ENCODE results near the gene AOPEP.

AOPEP gene

DNA sequence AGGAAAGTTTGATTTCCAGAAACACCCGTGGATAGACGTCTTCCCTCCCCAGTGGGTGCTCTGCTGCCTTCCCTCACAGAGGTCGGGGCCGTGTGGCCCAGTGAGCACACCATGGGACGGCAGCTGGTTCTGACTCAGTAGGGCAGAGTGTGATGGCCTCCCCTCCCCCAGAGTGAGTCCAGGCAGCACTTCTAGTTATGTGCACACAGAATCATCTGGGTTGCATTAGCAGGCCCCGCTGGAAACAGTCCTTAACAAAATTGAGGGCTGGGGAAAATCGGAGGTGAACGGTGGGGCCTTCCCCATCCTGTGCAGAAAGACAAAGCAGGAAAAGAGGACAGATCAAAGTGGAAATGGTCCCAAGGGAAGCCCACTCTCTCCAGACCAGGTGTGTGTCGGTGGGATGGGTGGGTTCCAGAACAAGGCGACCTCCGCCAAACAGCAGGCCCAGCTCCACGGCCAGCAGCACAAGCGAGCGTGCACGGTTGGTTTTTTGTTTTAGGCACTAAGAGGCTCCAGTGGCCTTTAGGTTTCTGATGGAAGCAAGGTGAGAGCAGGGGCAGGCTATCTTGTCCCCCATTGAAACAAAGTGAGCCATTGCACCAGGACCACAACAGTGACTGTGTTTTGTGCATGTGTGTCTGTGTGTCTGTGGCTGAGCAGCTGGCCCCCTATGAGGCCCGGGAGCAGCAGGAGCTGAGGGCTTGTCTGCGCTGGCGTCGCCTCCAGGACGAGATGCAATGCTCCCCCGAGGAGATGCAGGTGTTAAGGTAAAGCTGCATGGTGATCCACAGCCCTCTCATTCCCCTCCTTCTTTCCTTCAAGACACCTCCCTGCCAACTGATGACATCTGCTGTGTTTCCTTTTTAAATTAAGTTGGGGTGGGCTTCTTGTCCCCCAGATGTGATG is 201.5 kb downstream of the AOPEP start:
- H3K9ac ChIP-seq (ENCODE audit: low read depth, low read length): no peak overlapping the region
- H3K36me3 ChIP-seq (ENCODE audit: control insufficient read depth, insufficient read depth, low read length): no peaks in the 10 kb centered on the region
- H3K27ac ChIP-seq (ENCODE audit: low read depth, low read length): no peak overlapping the region
- no peaks in the 10 kb centered on the region for H3K9me3 ChIP-seq (ENCODE audit: control insufficient read depth, insufficient read depth, low read length)
- no peaks in the 10 kb centered on the region for H3K27me3 ChIP-seq (ENCODE audit: control insufficient read depth, insufficient read depth, low read length)
- H3K4me1 ChIP-seq (ENCODE audit: control insufficient read depth, insufficient read depth, low read length): no peaks in the 10 kb centered on the region
- H3K4me3 ChIP-seq (ENCODE audit: low read depth, low read length): no peak overlapping the region

DNA sequence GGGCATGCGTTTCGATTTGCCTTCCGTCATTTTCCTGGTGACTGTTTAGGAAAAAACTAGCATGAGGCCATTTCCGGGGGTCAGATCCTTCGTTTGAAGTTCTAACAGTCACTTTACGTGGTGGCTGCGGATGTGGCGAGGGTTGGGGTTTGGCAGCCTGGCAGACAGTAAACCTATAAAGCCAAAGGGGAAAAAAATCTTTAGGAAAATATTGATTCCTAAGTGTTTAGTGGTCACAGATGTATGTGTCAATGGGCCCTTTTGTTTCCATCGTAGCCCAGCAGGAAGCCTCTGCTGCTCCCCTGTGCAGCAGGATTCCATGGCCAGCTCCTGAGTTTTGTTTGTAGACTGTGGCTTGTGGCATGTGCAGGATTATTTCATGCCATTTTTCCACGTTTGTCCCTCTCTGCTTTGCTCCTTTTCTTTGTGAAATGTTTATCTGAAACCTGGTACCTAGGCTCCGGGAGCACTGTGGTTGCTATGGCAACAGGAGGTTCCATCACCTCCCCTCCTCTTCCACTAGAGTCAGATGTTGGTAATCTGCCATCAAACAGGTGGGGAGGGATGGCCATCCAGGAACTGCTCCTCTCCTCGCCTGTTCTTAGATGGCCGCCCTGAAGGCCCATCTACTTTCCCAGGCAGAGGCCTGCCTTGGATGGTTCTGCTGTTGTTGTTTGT is 202.3 kb downstream of the AOPEP start:
- no peak overlapping the region for H3K4me3 ChIP-seq (ENCODE audit: low read depth, low read length)
- no peak overlapping the region for H3K27ac ChIP-seq (ENCODE audit: low read depth, low read length)
- H3K9me3 ChIP-seq (ENCODE audit: control insufficient read depth, insufficient read depth, low read length): no peaks in the 10 kb centered on the region
- no peaks in the 10 kb centered on the region for H3K4me1 ChIP-seq (ENCODE audit: control insufficient read depth, insufficient read depth, low read length)
- H3K27me3 ChIP-seq (ENCODE audit: control insufficient read depth, insufficient read depth, low read length): no peaks in the 10 kb centered on the region
- H3K9ac ChIP-seq (ENCODE audit: low read depth, low read length): no peak overlapping the region
- H3K36me3 ChIP-seq (ENCODE audit: control insufficient read depth, insufficient read depth, low read length): no peaks in the 10 kb centered on the region

DNA sequence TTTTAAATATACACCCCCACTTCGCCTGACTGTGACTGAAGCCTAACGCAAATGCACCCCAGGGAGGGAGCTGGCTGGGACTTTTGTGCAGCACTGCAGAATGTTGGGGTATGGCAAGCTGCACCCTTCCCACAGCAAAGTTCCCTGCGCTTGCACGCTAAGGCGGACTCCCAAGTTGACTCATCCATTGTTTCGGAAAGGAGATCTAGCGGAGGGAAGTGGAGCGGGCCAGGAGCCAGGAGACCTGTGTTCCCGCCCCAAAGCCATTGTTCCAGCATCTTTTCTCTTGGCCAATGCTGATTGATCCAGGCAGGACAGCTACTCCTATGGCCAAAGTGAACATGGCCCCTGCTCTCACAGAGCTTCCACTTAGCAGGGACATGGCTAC is 202.9 kb downstream of the AOPEP start:
- Histone ChIP-seq H3K27ac (ENCODE audit: low read depth, low read length) (no peak overlapping the region), H3K36me3 (ENCODE audit: control insufficient read depth, insufficient read depth, low read length) (no peaks in the 10 kb centered on the region)

DNA sequence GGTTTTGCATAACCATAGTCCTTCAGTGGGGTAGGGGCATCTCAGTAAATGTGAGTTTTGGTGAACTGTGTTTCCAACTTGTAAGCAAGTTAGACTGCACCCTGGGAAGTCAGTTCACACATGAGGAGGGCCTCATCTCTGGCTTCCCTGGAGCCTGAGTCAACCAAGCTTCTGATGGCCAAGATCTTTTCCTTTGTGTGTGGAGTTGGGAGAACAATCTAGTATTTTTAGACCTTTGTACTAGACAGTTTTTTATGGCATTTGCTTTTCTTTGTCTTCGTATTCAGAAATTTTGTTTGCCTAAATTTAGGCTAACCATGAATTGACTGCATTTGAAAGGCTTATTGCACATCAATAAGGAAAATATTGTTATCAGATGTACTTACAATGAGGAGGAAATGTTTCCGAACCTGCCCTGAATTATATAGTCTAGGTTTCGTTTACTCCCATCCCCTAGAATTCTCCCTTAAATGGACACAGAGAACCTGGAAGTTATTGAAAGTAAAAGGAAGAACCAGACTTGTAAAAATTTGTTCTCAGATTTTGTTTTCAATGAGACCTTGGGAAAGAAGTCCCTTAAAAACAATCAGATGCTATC is 204.6 kb downstream of the AOPEP start:
- Histone ChIP-seq H3K4me3 (ENCODE audit: low read depth, low read length) (no peak overlapping the region), H3K27ac (ENCODE audit: low read depth, low read length) (no peak overlapping the region), H3K9ac (ENCODE audit: low read depth, low read length) (no peak overlapping the region), H3K36me3 (ENCODE audit: control insufficient read depth, insufficient read depth, low read length) (no peaks in the 10 kb centered on the region), H3K27me3 (ENCODE audit: control insufficient read depth, insufficient read depth, low read length) (no peaks in the 10 kb centered on the region), H3K4me1 (ENCODE audit: control insufficient read depth, insufficient read depth, low read length) (no peaks in the 10 kb centered on the region), H3K9me3 (ENCODE audit: control insufficient read depth, insufficient read depth, low read length) (no peaks in the 10 kb centered on the region)

More for the DNA sequence above, 202.9 kb downstream of the AOPEP start:
- Histone ChIP-seq H3K9ac (ENCODE audit: low read depth, low read length) (no peak overlapping the region), H3K27me3 (ENCODE audit: control insufficient read depth, insufficient read depth, low read length) (no peaks in the 10 kb centered on the region), H3K4me1 (ENCODE audit: control insufficient read depth, insufficient read depth, low read length) (no peaks in the 10 kb centered on the region), H3K9me3 (ENCODE audit: control insufficient read depth, insufficient read depth, low read length) (no peaks in the 10 kb centered on the region), H3K4me3 (ENCODE audit: low read depth, low read length) (no peak overlapping the region)

DNA sequence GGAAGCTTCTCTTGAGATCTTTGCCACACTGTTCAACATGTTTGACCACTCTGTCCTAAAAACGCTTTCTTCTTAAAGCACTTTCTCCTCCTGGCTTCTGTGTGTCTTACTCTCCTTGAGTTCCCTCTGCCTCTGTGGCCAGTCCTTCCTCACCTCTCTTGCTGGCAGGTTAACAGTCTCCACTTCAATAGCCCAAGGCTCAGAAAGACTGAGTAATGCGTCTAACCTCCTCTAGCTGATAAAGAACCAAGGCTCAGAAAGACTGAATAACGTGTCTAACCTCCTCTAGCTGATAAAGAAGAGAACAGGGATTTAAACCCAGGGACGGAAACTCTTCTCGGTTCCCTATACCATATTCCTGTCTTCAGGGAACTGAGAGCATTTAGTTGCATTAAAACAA is 205.2 kb downstream of the AOPEP start:
- Histone ChIP-seq H3K27me3 (ENCODE audit: control insufficient read depth, insufficient read depth, low read length) (no peaks in the 10 kb centered on the region), H3K9me3 (ENCODE audit: control insufficient read depth, insufficient read depth, low read length) (no peaks in the 10 kb centered on the region), H3K36me3 (ENCODE audit: control insufficient read depth, insufficient read depth, low read length) (no peaks in the 10 kb centered on the region), H3K27ac (ENCODE audit: low read depth, low read length) (no peak overlapping the region), H3K9ac (ENCODE audit: low read depth, low read length) (no peak overlapping the region), H3K4me1 (ENCODE audit: control insufficient read depth, insufficient read depth, low read length) (no peaks in the 10 kb centered on the region), H3K4me3 (ENCODE audit: low read depth, low read length) (no peak overlapping the region)

DNA sequence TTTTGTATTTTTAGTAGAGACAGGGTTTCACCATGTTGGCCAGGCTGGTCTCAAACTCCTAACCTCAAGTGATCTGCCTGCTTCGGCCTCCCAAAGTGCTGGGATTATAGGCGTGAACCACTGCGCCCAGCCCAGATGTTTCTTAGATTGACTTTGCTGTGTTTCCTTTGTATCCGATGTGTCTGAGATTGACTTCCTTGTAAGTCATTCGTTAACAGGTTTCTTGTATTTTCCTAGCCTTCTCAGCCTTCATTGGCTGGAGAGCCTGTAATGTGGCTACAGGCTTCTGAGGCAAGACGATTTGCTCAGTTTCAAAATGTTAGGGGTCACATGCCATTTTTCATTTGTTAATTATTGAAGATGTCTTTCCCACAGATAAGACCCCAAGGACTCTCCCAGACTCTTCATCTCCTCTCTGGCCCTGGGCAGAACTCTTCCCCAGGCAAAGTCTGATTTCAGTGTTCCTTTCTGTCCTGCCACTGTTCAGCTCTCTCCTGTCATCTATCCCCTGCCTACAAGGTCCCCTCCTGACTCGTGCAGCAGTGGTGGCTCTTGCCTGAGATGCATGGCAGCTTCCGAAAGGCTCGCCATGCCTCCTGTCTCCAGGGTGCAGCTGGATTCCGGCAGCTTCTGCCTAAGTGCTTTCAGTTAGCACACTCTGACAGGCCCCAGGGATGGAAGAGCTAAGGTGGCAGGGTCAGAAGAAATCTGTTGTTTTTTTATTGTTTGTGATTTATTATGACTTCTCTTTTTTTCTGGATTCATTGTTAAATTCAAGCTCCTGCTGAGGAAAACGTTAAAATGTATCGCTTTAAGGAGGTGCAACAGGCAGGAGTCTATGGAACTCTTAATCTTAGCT is 206.4 kb downstream of the AOPEP start:
- Histone ChIP-seq H3K9me3 (ENCODE audit: control insufficient read depth, insufficient read depth, low read length) (no peaks in the 10 kb centered on the region), H3K27me3 (ENCODE audit: control insufficient read depth, insufficient read depth, low read length) (no peaks in the 10 kb centered on the region), H3K27ac (ENCODE audit: low read depth, low read length) (no peak overlapping the region), H3K4me1 (ENCODE audit: control insufficient read depth, insufficient read depth, low read length) (no peaks in the 10 kb centered on the region), H3K36me3 (ENCODE audit: control insufficient read depth, insufficient read depth, low read length) (no peaks in the 10 kb centered on the region), H3K9ac (ENCODE audit: low read depth, low read length) (no peak overlapping the region), H3K4me3 (ENCODE audit: low read depth, low read length) (no peak overlapping the region)

DNA sequence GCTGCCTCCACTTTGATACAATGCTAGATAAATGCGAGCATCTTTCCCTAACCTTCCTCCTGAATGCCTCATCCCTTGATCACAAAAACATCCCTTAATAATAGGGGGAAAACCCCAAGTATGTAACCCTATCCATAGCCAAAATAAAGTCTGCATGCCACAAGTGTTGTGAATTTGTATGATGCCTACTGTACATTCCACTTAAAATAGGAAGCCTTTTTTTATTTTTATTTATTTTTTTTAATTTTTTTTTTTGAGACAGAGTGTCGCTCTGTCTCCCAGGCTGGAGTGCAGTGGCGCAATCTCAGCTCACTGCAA is 207.0 kb downstream of the AOPEP start:
- Histone ChIP-seq H3K36me3 (ENCODE audit: control insufficient read depth, insufficient read depth, low read length) (no peaks in the 10 kb centered on the region), H3K9ac (ENCODE audit: low read depth, low read length) (no peak overlapping the region), H3K9me3 (ENCODE audit: control insufficient read depth, insufficient read depth, low read length) (no peaks in the 10 kb centered on the region), H3K27ac (ENCODE audit: low read depth, low read length) (no peak overlapping the region), H3K4me3 (ENCODE audit: low read depth, low read length) (no peak overlapping the region), H3K4me1 (ENCODE audit: control insufficient read depth, insufficient read depth, low read length) (0 out of 2 replicates have a peak, but pooled peaks cover 4% of the 10 kb centered on the region), H3K27me3 (ENCODE audit: control insufficient read depth, insufficient read depth, low read length) (no peaks in the 10 kb centered on the region)

DNA sequence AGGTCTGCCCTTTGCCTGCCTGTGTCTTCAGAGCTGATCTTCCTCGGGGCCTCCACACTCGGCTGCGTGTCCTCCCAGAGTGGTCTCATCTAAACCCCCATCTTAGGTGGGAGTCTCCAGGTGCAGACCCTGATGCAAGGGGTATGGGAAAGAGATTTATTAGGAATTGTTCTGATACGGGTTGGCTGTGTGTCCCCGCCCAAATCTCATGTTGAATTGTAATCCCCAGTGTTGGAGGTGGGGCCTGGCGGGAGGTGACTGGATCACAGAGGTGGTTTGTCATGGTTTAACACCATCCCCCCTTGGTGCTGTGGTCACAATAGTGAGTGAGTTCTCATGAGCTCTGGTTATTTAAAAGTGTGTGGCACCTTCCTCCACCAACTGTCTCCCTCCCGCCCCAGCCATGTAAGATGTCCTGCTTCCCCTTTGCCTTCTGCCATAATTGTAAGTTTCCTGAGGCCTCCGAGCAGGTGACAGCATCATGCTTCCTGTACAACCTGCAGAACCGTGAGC is 208.4 kb downstream of the AOPEP start:
- H3K27ac ChIP-seq (ENCODE audit: low read depth, low read length): no peak overlapping the region
- no peak overlapping the region for H3K9ac ChIP-seq (ENCODE audit: low read depth, low read length)
- H3K4me1 ChIP-seq (ENCODE audit: control insufficient read depth, insufficient read depth, low read length): 0 out of 2 replicates have a peak, but pooled peaks cover 4% of the 10 kb centered on the region
- H3K4me3 ChIP-seq (ENCODE audit: low read depth, low read length): no peak overlapping the region
- no peaks in the 10 kb centered on the region for H3K36me3 ChIP-seq (ENCODE audit: control insufficient read depth, insufficient read depth, low read length)
- H3K9me3 ChIP-seq (ENCODE audit: control insufficient read depth, insufficient read depth, low read length): no peaks in the 10 kb centered on the region
- no peaks in the 10 kb centered on the region for H3K27me3 ChIP-seq (ENCODE audit: control insufficient read depth, insufficient read depth, low read length)

DNA sequence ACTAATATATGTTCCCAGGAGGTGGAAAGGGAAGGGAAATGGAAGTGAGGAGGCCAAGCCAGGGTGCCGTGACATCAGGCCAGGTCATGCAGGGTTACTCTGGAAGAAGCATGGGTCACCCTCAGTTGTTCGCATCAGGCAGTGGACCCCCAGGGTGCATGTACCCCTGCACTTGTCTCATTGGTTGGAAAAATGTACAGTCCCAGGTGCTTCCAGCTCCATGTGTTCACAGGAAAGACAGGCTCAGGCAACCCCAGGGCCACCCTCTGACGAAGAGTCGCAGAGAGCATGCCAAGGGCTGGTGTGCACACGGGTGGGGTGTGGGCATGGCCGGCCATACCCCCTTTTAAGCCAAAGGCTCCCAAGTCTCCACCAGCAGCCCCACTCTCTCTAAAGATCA is 208.9 kb downstream of the AOPEP start:
- Histone ChIP-seq H3K4me1 (ENCODE audit: control insufficient read depth, insufficient read depth, low read length) (0 out of 2 replicates have a peak, but pooled peaks cover 4% of the 10 kb centered on the region), H3K9me3 (ENCODE audit: control insufficient read depth, insufficient read depth, low read length) (no peaks in the 10 kb centered on the region), H3K27ac (ENCODE audit: low read depth, low read length) (no peak overlapping the region), H3K9ac (ENCODE audit: low read depth, low read length) (no peak overlapping the region), H3K4me3 (ENCODE audit: low read depth, low read length) (no peak overlapping the region), H3K27me3 (ENCODE audit: control insufficient read depth, insufficient read depth, low read length) (no peaks in the 10 kb centered on the region), H3K36me3 (ENCODE audit: control insufficient read depth, insufficient read depth, low read length) (no peaks in the 10 kb centered on the region)

DNA sequence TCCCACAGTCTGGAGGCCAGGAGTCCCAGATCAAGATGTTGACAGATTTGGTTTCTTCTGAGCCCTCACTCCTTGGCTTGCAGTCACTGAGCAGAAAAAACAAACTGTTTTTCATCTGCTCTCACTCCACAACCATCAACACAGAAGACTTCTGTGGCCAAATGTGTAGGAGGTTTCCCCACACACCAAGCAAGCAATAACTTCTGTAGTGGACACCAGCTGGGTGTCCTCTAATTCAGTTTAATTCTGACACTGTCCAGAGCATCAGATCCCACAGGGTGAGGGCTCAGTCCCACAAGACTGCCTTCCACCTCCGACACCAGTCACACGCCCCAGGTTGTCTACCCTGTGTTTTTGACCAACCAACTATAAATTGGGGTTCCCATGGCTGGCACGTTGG is 209.9 kb downstream of the AOPEP start:
- Histone ChIP-seq H3K36me3 (ENCODE audit: control insufficient read depth, insufficient read depth, low read length) (no peaks in the 10 kb centered on the region), H3K4me1 (ENCODE audit: control insufficient read depth, insufficient read depth, low read length) (0 out of 2 replicates have a peak, but pooled peaks cover 4% of the 10 kb centered on the region), H3K9ac (ENCODE audit: low read depth, low read length) (no peak overlapping the region), H3K27ac (ENCODE audit: low read depth, low read length) (no peak overlapping the region), H3K27me3 (ENCODE audit: control insufficient read depth, insufficient read depth, low read length) (no peaks in the 10 kb centered on the region), H3K4me3 (ENCODE audit: low read depth, low read length) (no peak overlapping the region), H3K9me3 (ENCODE audit: control insufficient read depth, insufficient read depth, low read length) (no peaks in the 10 kb centered on the region)
